ENCODE data around the gene QKI.

The QKI gene

GRCh38 chr6:163613025-163613424 lies 198.5 kb downstream of the QKI start:
- H3K9ac ChIP-seq (ENCODE audit: low read depth in 1 of 2, low read length in 2 of 2) = no peak overlapping the region
- H3K4me1 ChIP-seq (ENCODE audit: control insufficient read depth in 1 of 2, insufficient read depth in 2 of 2, low read length in 2 of 2) = no peaks in the 10 kb centered on the region
- no peaks in the 10 kb centered on the region for H3K36me3 ChIP-seq (ENCODE audit: control insufficient read depth in 1 of 2, insufficient read depth in 2 of 2, low read length in 2 of 2)
- no peaks in the 10 kb centered on the region for H3K27me3 ChIP-seq (ENCODE audit: control insufficient read depth in 1 of 2, insufficient read depth in 2 of 2, low read length in 2 of 2)
- H3K27ac ChIP-seq (ENCODE audit: low read depth, low read length) = no peak overlapping the region
- no peak overlapping the region for H3K4me3 ChIP-seq (ENCODE audit: low read depth in 1 of 2, low read length in 2 of 2)
- peaks cover 0 to 4% of the 10 kb centered on the region in 2 donors for H3K9me3 ChIP-seq (ENCODE audit: control insufficient read depth in 1 of 2, low read length in 2 of 2)

GRCh38 chr6:163613668-163614067 lies 199.2 kb downstream of the QKI start:
- Histone ChIP-seq H3K4me1 (ENCODE audit: control insufficient read depth in 1 of 2, insufficient read depth in 2 of 2, low read length in 2 of 2) (no peaks in the 10 kb centered on the region), H3K4me3 (ENCODE audit: low read depth in 1 of 2, low read length in 2 of 2) (no peak overlapping the region), H3K27me3 (ENCODE audit: control insufficient read depth in 1 of 2, insufficient read depth in 2 of 2, low read length in 2 of 2) (no peaks in the 10 kb centered on the region), H3K27ac (ENCODE audit: low read depth, low read length) (no peak overlapping the region), H3K36me3 (ENCODE audit: control insufficient read depth in 1 of 2, insufficient read depth in 2 of 2, low read length in 2 of 2) (no peaks in the 10 kb centered on the region), H3K9me3 (ENCODE audit: control insufficient read depth in 1 of 2, low read length in 2 of 2) (peaks cover 0 to 4% of the 10 kb centered on the region in 2 donors), H3K9ac (ENCODE audit: low read depth in 1 of 2, low read length in 2 of 2) (no peak overlapping the region)

- H3K27ac ChIP-seq (ENCODE audit: low read depth, low read length) = no peak overlapping the region
- no peaks in the 10 kb centered on the region for H3K4me1 ChIP-seq (ENCODE audit: control insufficient read depth in 1 of 2, insufficient read depth in 2 of 2, low read length in 2 of 2)
- H3K36me3 ChIP-seq (ENCODE audit: control insufficient read depth in 1 of 2, insufficient read depth in 2 of 2, low read length in 2 of 2) = no peaks in the 10 kb centered on the region
- no peak overlapping the region for H3K4me3 ChIP-seq (ENCODE audit: low read depth in 1 of 2, low read length in 2 of 2)
- H3K9me3 ChIP-seq (ENCODE audit: control insufficient read depth in 1 of 2, low read length in 2 of 2) = peaks cover 6 to 7% of the 10 kb centered on the region in 2 donors
- no peak overlapping the region for H3K9ac ChIP-seq (ENCODE audit: low read depth in 1 of 2, low read length in 2 of 2)
- H3K27me3 ChIP-seq (ENCODE audit: control insufficient read depth in 1 of 2, insufficient read depth in 2 of 2, low read length in 2 of 2) = no peaks in the 10 kb centered on the region
These were observed 201.9 kb downstream of the QKI start for GRCh38 chr6:163616452-163616851.

- no peak overlapping the region for H3K9ac ChIP-seq (ENCODE audit: low read depth in 1 of 2, low read length in 2 of 2)
- no peak overlapping the region for H3K4me3 ChIP-seq (ENCODE audit: low read depth in 1 of 2, low read length in 2 of 2)
- no peak overlapping the region for H3K27ac ChIP-seq (ENCODE audit: low read depth, low read length)
- H3K4me1 ChIP-seq (ENCODE audit: control insufficient read depth in 1 of 2, insufficient read depth in 2 of 2, low read length in 2 of 2) = no peaks in the 10 kb centered on the region
- peaks cover 6 to 12% of the 10 kb centered on the region in 2 donors for H3K9me3 ChIP-seq (ENCODE audit: control insufficient read depth in 1 of 2, low read length in 2 of 2)
- H3K27me3 ChIP-seq (ENCODE audit: control insufficient read depth in 1 of 2, insufficient read depth in 2 of 2, low read length in 2 of 2) = no peaks in the 10 kb centered on the region
- no peaks in the 10 kb centered on the region for H3K36me3 ChIP-seq (ENCODE audit: control insufficient read depth in 1 of 2, insufficient read depth in 2 of 2, low read length in 2 of 2)
These were observed 203.0 kb downstream of the QKI start for GRCh38 chr6:163617549-163617948.

- Histone ChIP-seq H3K4me3 (ENCODE audit: low read depth in 1 of 2, low read length in 2 of 2) (no peak overlapping the region), H3K27me3 (ENCODE audit: control insufficient read depth in 1 of 2, insufficient read depth in 2 of 2, low read length in 2 of 2) (no peaks in the 10 kb centered on the region), H3K9me3 (ENCODE audit: control insufficient read depth in 1 of 2, low read length in 2 of 2) (peaks cover 6 to 12% of the 10 kb centered on the region in 2 donors), H3K9ac (ENCODE audit: low read depth in 1 of 2, low read length in 2 of 2) (no peak overlapping the region), H3K27ac (ENCODE audit: low read depth, low read length) (no peak overlapping the region), H3K4me1 (ENCODE audit: control insufficient read depth in 1 of 2, insufficient read depth in 2 of 2, low read length in 2 of 2) (no peaks in the 10 kb centered on the region), H3K36me3 (ENCODE audit: control insufficient read depth in 1 of 2, insufficient read depth in 2 of 2, low read length in 2 of 2) (no peaks in the 10 kb centered on the region)
These were observed 205.6 kb downstream of the QKI start for GRCh38 chr6:163620101-163620500.

GRCh38 chr6:163620670-163621330 lies 206.3 kb downstream of the QKI start:
- Histone ChIP-seq H3K27ac (ENCODE audit: low read depth, low read length) (no peak overlapping the region), H3K9me3 (ENCODE audit: control insufficient read depth in 1 of 2, low read length in 2 of 2) (peaks cover 6 to 12% of the 10 kb centered on the region in 2 donors), H3K9ac (ENCODE audit: low read depth in 1 of 2, low read length in 2 of 2) (no peak overlapping the region), H3K4me3 (ENCODE audit: low read depth in 1 of 2, low read length in 2 of 2) (no peak overlapping the region), H3K4me1 (ENCODE audit: control insufficient read depth in 1 of 2, insufficient read depth in 2 of 2, low read length in 2 of 2) (no peaks in the 10 kb centered on the region), H3K36me3 (ENCODE audit: control insufficient read depth in 1 of 2, insufficient read depth in 2 of 2, low read length in 2 of 2) (no peaks in the 10 kb centered on the region), H3K27me3 (ENCODE audit: control insufficient read depth in 1 of 2, insufficient read depth in 2 of 2, low read length in 2 of 2) (no peaks in the 10 kb centered on the region)

- H3K27me3 ChIP-seq (ENCODE audit: control insufficient read depth in 1 of 2, insufficient read depth in 2 of 2, low read length in 2 of 2) = no peaks in the 10 kb centered on the region
- H3K4me1 ChIP-seq (ENCODE audit: control insufficient read depth in 1 of 2, insufficient read depth in 2 of 2, low read length in 2 of 2) = no peaks in the 10 kb centered on the region
- no peaks in the 10 kb centered on the region for H3K36me3 ChIP-seq (ENCODE audit: control insufficient read depth in 1 of 2, insufficient read depth in 2 of 2, low read length in 2 of 2)
These were observed 210.7 kb downstream of the QKI start for GRCh38 chr6:163625265-163625664.

GRCh38 chr6:163626073-163626867 lies 211.8 kb downstream of the QKI start:
- H3K9me3 ChIP-seq (ENCODE audit: control insufficient read depth in 1 of 2, low read length in 2 of 2) = peaks cover 5 to 15% of the 10 kb centered on the region in 2 donors
- no peaks in the 10 kb centered on the region for H3K27me3 ChIP-seq (ENCODE audit: control insufficient read depth in 1 of 2, insufficient read depth in 2 of 2, low read length in 2 of 2)
- H3K27ac ChIP-seq (ENCODE audit: low read depth, low read length) = no peak overlapping the region
- H3K4me3 ChIP-seq (ENCODE audit: low read depth in 1 of 2, low read length in 2 of 2) = no peak overlapping the region
- no peak overlapping the region for H3K9ac ChIP-seq (ENCODE audit: low read depth in 1 of 2, low read length in 2 of 2)
- no peaks in the 10 kb centered on the region for H3K4me1 ChIP-seq (ENCODE audit: control insufficient read depth in 1 of 2, insufficient read depth in 2 of 2, low read length in 2 of 2)
- H3K36me3 ChIP-seq (ENCODE audit: control insufficient read depth in 1 of 2, insufficient read depth in 2 of 2, low read length in 2 of 2) = no peaks in the 10 kb centered on the region

More at GRCh38 chr6:163625265-163625664, 210.7 kb downstream of the QKI start:
- Histone ChIP-seq H3K4me3 (ENCODE audit: low read depth in 1 of 2, low read length in 2 of 2) (no peak overlapping the region), H3K9me3 (ENCODE audit: control insufficient read depth in 1 of 2, low read length in 2 of 2) (peaks cover 10 to 12% of the 10 kb centered on the region in 2 donors), H3K27ac (ENCODE audit: low read depth, low read length) (no peak overlapping the region), H3K9ac (ENCODE audit: low read depth in 1 of 2, low read length in 2 of 2) (no peak overlapping the region)

- H3K27ac ChIP-seq (ENCODE audit: low read depth, low read length) = no peak overlapping the region
- no peak overlapping the region for H3K4me3 ChIP-seq (ENCODE audit: low read depth in 1 of 2, low read length in 2 of 2)
- no peaks in the 10 kb centered on the region for H3K4me1 ChIP-seq (ENCODE audit: control insufficient read depth in 1 of 2, insufficient read depth in 2 of 2, low read length in 2 of 2)
- H3K9ac ChIP-seq (ENCODE audit: low read depth in 1 of 2, low read length in 2 of 2) = no peak overlapping the region
- H3K27me3 ChIP-seq (ENCODE audit: control insufficient read depth in 1 of 2, insufficient read depth in 2 of 2, low read length in 2 of 2) = no peaks in the 10 kb centered on the region
- H3K36me3 ChIP-seq (ENCODE audit: control insufficient read depth in 1 of 2, insufficient read depth in 2 of 2, low read length in 2 of 2) = no peaks in the 10 kb centered on the region
- peaks cover 5 to 13% of the 10 kb centered on the region in 2 donors for H3K9me3 ChIP-seq (ENCODE audit: control insufficient read depth in 1 of 2, low read length in 2 of 2)
These were observed 212.9 kb downstream of the QKI start for GRCh38 chr6:163627274-163628062.
